Measurements from ENCODE around the gene COL1A2. TPM values are rescaled to one million over a fixed set of nuclear protein-coding genes. Genes with fewer than 3 reads are reported as not detected.

Gene COL1A2
- total and polyA plus RNA-seq, 2 experiments from 2014 or later: 1,836 to 2,200 TPM

- Histone ChIP-seq H4K20me1 (ENCODE audit: insufficient read depth, poor library complexity, severe bottlenecking) (peaks cover 8% of the 10 kb centered on the region), H3K27ac (no peak overlapping the region), H2AFZ (no peak overlapping the region), H3K4me3 (no peak overlapping the region), H3K4me2 (no peak overlapping the region), H3K4me1 (ENCODE audit: insufficient read depth) (peaks cover 6% of the 10 kb centered on the region), H3K79me2 (no peaks in the 10 kb centered on the region), H3K36me3 (replicated peaks; ENCODE audit: insufficient read depth, low read depth) (no peaks in the 10 kb centered on the region), H3K9me2 (replicated peaks; ENCODE audit: insufficient read depth) (no peaks in the 10 kb centered on the region), H3K9me3 (ENCODE audit: low read depth) (no peaks in the 10 kb centered on the region), H3K27me3 (no peaks in the 10 kb centered on the region)
- WGBS (ENCODE audit: low lambda C conversion rate, missing lambda C conversion rate): 92% methylated on average over 12 of the region's 12 CpGs
- TF ChIP-seq CTCF (IDR thresholded peaks at IDR 0.05; ENCODE audit: poor library complexity) (no peak), EZH2 (IDR thresholded peaks at IDR 0.05; ENCODE audit: borderline replicate concordance) (no peak), EZH2phosphoT487 (IDR thresholded peaks at IDR 0.05; ENCODE audit: low read depth, severe bottlenecking, unreplicated experiment) (no peak)
- DNase-seq (ENCODE audit: low spot score): no peak
Measured at GRCh38 chr7:94426980-94427875, 32.5 kb downstream of the COL1A2 start.

GRCh38 chr7:94429153-94429552 lies 34.5 kb downstream of the COL1A2 start:
- H3K9me2 ChIP-seq (replicated peaks; ENCODE audit: insufficient read depth): no peaks in the 10 kb centered on the region
- H3K36me3 ChIP-seq (replicated peaks; ENCODE audit: insufficient read depth, low read depth): no peaks in the 10 kb centered on the region
- no peak overlapping the region for H3K4me3 ChIP-seq
- no peak overlapping the region for H2AFZ ChIP-seq
- H3K4me2 ChIP-seq: no peak overlapping the region
- DNase-seq (ENCODE audit: low spot score): no peak
- H3K27me3 ChIP-seq: no peaks in the 10 kb centered on the region
- 96% methylated on average over 1 of the region's 1 CpG for WGBS (ENCODE audit: low lambda C conversion rate, missing lambda C conversion rate)
- no peak for TF ChIP-seq EZH2phosphoT487 (IDR thresholded peaks at IDR 0.05; ENCODE audit: low read depth, severe bottlenecking, unreplicated experiment)
- no peak for TF ChIP-seq CTCF (IDR thresholded peaks at IDR 0.05; ENCODE audit: poor library complexity)
- no peak for TF ChIP-seq EZH2 (IDR thresholded peaks at IDR 0.05; ENCODE audit: borderline replicate concordance)
- H3K79me2 ChIP-seq: no peaks in the 10 kb centered on the region
- H3K9me3 ChIP-seq (ENCODE audit: low read depth): no peaks in the 10 kb centered on the region
- no peaks in the 10 kb centered on the region for H3K4me1 ChIP-seq (ENCODE audit: insufficient read depth)
- peaks cover 8% of the 10 kb centered on the region for H4K20me1 ChIP-seq (ENCODE audit: insufficient read depth, poor library complexity, severe bottlenecking)
- H3K27ac ChIP-seq: no peak overlapping the region

GRCh38 chr7:94431176-94431575 lies 36.5 kb downstream of the COL1A2 start:
- H3K36me3 ChIP-seq (replicated peaks; ENCODE audit: insufficient read depth, low read depth): no peaks in the 10 kb centered on the region
- no peaks in the 10 kb centered on the region for H4K20me1 ChIP-seq (ENCODE audit: insufficient read depth, poor library complexity, severe bottlenecking)
- no peaks in the 10 kb centered on the region for H3K27me3 ChIP-seq
- no peaks in the 10 kb centered on the region for H3K9me2 ChIP-seq (replicated peaks; ENCODE audit: insufficient read depth)
- H3K9me3 ChIP-seq (ENCODE audit: low read depth): no peaks in the 10 kb centered on the region
- WGBS (ENCODE audit: low lambda C conversion rate, missing lambda C conversion rate): 87% methylated on average over 1 of the region's 1 CpG
- DNase-seq (ENCODE audit: low spot score): no peak
- no peak overlapping the region for H3K27ac ChIP-seq
- no peak for TF ChIP-seq CTCF (IDR thresholded peaks at IDR 0.05; ENCODE audit: poor library complexity)
- TF ChIP-seq EZH2 (IDR thresholded peaks at IDR 0.05; ENCODE audit: borderline replicate concordance): no peak
- no peak for TF ChIP-seq EZH2phosphoT487 (IDR thresholded peaks at IDR 0.05; ENCODE audit: low read depth, severe bottlenecking, unreplicated experiment)
- H3K4me3 ChIP-seq: no peak overlapping the region
- no peak overlapping the region for H2AFZ ChIP-seq
- H3K79me2 ChIP-seq: no peaks in the 10 kb centered on the region
- no peak overlapping the region for H3K4me2 ChIP-seq
- no peaks in the 10 kb centered on the region for H3K4me1 ChIP-seq (ENCODE audit: insufficient read depth)

Data from hepatocyte (in vitro differentiated cells).